Measurements from ENCODE around the gene RABGEF1.
"Not testable (repeated sequence)": the region's sequence is repeated elsewhere in the genome, so short reads cannot be mapped to it uniquely, and the experiment has no call there.

The RABGEF1 gene

DNA sequence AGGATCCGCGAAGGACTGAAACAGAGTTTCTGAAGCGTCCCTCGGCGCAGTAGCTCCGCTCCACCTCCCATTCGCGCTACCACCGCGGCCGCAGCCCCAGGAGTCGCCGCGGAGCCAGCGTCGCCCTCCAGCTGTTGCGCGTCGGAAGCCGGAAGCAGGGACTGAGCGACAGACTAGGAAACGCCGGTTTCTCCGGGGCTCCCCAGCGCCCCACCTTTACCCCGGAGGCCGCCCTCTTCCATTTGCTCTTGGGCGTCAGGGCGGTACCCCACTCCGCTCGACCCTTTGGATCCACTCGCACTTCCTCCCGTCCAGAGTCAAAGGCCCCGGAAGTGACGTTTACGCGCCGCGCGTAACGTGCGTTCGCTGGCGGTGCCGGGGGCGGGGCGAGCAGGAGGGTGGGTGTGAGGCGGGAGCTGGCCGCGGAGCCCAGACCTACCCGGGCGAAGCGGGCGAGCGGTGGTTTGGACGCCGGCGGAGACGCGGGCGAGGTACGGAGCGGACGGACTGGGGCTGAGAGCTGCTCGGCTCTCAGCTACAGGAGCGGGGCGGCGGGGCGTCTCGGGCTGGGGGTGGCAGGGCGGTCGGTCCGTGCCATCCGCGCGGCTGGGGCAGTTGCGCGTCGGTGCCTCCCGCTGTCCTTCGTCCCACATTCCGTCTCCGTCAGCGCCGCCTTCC is at the start of gene RABGEF1:
TSS of gene RABGEF1 (plus strand) at position 432 of the 678 bp plus-strand sequence. CDS start 31,167 bp downstream, outside the sequence.
- DNase-seq (ENCODE audit: low read depth in 2 of 3, low spot score in 2 of 3): peak; percentile 94 to 98 (median 95)

DNA sequence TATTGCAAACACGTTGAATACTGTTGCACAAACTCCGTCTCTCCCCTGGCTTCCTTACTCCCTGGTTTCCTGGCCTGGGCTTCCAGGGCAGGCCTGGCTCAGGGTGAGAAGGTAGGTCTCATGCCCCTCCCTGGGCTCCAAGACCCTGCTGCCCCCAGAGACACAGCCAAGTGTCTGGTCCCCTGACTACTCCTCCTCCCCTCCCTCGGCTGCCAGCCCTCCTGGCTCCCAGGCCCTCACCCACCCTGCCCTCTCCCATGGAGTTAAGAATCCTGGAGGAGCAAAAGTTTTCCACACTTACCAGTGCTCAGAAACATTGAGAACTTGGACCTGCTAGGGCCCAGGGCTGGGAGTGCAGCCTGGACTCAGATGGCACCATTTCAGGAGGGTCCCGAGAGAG is 47.2 kb upstream of the RABGEF1 start:
- DNase-seq (ENCODE audit: low read depth in 2 of 3, low spot score in 2 of 3): no peak

DNA sequence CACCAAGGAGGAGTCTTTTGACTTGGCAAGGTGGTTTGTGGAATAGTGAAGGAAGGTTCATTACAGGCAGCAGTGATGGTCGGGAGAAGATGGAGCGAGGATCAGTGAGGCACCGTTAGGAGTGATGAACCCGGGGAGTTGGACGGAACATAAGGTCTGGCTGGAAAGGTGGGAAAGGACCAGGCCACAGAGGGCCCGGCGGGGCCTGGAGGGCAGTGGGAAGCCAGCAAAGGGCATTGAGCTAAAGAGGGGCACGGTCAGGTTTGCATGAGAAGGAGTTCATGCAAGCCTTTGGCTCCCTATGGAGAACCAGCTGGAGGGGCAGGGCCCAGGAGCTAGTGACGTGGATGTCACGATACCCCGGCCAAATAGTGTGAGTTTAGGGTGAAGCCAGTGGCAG is 46.2 kb upstream of the RABGEF1 start:
- DNase-seq (ENCODE audit: low read depth in 2 of 3, low spot score in 2 of 3): no peak

DNA sequence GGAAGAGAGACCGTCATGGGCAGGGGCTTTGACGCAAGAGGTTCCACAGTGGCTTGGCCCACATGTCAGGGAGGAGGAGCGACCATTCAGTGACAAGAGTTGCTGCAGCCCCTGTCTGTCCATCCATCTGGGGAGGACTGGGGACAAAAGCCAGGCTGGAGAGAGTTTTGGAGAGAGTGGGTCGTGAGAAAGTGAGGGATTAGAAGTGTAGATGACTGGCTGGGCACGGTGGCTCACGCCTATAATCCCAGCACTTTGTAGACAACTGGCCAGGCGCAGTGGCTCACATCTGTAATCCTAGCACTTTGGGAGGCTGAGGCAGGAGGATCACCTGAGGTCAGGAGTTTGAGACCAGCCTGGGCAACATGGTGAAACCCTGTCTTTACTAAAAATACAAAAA is 45.1 kb upstream of the RABGEF1 start:
- not testable (repeated sequence) for DNase-seq (ENCODE audit: low read depth in 2 of 3, low spot score in 2 of 3)

DNA sequence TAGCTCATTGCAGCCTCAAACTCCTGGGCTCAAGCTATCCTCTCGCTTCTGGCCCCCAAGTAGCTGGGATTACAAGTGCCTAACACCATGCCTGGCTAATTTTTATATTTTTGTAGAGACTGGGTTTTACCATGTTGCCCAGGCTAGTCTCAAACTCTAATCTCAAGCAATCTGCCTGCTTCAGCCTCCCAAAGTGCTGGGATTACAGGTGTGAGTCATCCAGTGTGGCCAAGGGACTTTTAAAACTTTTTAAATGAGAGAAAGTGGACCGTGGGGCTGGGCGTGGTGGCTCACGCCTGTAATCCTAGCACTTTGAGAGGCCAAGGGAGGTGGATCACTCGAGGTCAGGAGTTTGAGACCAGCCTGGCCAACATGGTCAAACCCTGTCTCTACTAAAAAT is 44.4 kb upstream of the RABGEF1 start:
- not testable (repeated sequence) for DNase-seq (ENCODE audit: low read depth in 2 of 3, low spot score in 2 of 3)

DNA sequence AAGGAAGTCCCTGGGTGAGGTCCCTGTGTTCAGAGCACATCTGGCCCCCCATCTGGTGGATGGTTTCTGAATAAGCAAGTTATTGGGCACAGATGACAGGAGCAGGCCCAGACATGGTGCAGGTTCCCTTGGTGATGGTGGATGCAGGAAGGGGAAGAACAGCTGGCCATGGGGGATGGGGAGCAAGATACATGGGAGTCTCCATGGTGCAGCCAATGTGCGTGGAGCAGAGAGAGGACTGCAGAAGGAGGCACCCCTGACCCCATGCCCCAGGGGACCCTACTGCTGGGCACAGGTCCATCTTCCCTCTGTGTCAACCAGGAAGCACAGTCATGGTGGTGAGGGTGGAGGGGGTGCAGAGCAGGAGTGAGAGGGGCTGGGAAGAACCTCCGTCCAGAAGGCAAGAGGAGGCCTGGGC is 43.8 kb upstream of the RABGEF1 start:
- DNase-seq (ENCODE audit: low read depth in 2 of 3, low spot score in 2 of 3): no peak

DNA sequence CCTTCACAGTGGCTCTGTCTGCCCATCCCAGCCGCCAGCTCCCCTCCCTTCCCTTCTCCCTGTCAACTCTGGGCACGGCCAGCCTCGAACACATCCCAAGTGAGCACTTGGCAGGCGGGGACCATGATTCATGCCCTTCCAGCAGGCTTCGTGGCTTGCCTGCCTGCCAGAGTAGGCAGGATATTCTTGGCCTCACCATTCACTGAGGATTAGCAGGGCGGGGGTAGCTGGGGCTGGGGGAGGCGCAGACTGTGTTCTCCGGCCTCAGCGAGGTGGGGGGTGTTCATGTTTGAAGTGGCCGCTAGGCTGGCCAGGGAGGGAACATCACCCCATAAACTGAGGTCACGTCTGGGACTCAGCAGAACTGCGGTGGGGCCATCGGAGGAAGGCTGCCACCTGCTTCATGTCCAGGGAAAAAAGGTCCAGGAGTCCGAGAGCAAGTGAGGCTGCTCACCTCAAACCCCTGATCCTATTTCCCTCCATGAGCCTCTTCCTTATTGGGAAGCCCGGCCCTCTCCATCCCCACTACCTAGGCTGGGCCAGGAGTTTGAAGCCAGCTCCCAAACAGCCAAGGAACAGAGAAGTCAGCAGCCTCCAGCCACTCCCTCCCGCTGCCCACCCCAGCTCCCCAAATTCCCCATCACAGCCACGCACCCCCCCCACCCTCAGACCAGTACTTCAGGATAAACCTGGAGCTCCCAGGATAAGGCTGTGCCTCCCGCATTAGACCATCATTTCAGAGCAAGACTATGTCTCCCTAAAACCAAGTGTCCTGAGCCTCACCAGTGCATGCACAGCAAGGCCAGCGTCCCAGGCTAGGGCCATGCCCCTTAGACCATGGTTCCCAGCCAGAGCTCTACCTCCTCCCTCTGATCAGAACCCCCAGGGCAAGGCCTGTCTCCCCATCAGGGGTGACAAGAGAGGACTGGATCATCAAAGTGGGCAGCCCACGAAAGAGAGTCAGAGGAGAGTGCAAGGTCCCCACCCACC is 42.8 kb upstream of the RABGEF1 start:
- no peak for DNase-seq (ENCODE audit: low read depth in 2 of 3, low spot score in 2 of 3)

DNA sequence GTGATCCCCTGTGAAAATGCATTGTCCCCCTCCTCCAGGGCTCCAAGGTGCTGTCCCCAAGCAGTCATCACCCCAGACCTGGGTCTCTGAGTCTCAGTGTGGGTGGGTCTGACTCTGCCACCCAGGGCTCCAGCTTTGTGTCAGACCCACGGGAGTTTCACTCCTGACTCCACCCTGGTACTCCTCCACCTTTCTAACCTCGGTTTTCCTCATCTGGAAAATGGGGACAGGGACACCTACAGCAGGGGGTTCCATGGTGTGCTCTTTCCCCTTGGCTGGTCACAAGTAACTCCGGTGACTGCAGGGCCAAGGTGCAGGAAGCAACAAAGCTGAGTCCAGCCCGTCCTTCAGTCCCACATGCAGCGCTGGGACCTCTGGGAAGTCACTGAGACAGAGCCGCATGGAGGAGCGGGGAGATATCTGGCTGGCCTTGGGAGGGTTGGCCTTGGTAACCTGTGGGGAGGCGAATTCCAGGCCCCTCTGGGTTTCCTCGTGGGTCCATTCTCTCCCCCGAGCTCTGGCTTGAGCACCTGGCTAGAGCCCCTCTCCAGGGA is 41.8 kb upstream of the RABGEF1 start:
- DNase-seq (ENCODE audit: low read depth in 2 of 3, low spot score in 2 of 3): no peak

DNA sequence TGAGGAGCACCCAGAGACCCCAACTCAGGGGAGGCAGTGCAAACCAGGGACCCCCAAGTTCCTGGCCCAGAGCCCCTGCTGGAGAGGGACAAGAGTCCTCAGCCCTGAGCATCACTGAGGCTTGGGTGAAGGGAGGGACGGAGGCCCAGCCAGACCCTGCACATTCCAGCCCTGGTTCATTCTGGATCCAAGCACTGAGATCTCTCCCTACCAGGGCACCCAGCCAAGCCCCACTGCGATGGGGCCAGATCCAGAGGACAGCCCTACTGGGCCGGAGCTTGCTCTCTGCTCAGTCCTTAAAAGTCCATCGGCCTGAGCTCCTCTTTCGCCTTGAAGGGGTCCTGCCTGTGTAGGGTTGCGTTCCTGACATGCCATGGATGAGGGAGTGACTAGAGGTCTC is 40.5 kb upstream of the RABGEF1 start:
- no peak for DNase-seq (ENCODE audit: low read depth in 2 of 3, low spot score in 2 of 3)

GRCh38 chr7:66700633-66701131 is 39.9 kb upstream of the RABGEF1 start:
- no peak for DNase-seq (ENCODE audit: low read depth in 2 of 3, low spot score in 2 of 3)

DNA sequence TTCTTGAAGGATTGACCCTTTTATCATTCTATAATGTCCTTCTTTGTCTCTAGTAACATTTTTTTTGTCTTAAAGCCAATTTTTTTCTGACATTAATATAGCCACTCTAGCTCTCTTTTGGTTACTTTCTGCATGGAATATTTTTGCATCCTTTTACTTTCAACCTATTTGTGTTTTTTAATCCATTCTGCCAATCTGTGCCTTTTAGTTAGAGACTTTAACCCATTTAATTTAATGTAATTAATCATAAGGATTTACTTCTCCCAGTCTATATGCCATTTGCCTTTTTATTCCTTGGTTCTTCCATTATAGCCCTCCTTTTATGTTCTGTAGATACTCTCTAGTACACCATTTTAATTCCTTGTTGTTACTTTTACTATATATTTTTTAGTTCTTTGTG is 32.7 kb upstream of the RABGEF1 start:
- DNase-seq (ENCODE audit: low read depth in 2 of 3, low spot score in 2 of 3): no peak

- not testable (repeated sequence) for DNase-seq (ENCODE audit: low read depth in 2 of 3, low spot score in 2 of 3)
Observed at GRCh38 chr7:66710752-66711151, 29.8 kb upstream of the RABGEF1 start.

DNA sequence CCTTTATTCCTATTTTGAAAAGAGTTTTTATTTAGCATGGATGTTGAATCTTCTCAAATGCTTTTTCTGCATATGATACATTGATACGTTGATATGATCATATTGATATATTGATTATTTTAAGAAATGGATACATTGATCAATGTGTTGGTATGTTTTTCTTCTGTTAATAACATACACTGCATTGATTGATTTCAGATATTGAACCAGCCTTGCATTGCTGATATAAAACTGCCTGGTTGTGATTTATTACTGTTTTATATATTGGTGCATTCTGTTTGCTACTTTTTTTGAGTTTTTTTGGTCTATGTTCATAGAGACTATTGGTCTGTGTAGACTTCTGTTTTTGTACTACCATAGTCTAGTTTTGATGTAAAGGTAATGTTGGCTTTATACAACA is 26.8 kb upstream of the RABGEF1 start:
- DNase-seq (ENCODE audit: low read depth in 2 of 3, low spot score in 2 of 3): no peak

- DNase-seq (ENCODE audit: low read depth in 2 of 3, low spot score in 2 of 3): not testable (repeated sequence)
Observed at GRCh38 chr7:66716634-66717033, 23.9 kb upstream of the RABGEF1 start.

DNA sequence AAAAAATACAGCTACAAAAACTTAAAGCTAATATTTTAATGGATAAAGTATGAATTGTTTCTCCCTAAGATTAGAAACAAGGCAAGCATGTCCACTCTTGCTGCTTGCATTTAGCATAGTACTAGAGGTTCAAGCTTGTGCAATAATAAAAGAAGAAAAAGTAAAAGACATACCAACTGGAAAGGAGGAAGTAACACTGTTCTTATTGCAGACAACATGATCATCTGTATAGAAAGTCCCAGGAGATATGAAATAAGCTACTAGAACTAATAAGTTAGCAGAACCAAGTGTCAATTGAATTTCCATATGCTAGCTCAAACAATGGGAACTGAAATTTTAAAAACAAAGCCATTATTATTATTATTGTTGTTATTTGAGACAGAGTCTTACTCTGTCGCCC is 20.0 kb upstream of the RABGEF1 start:
- no peak for DNase-seq (ENCODE audit: low read depth in 2 of 3, low spot score in 2 of 3)

GRCh38 chr7:66725843-66726242 is 14.7 kb upstream of the RABGEF1 start:
- DNase-seq (ENCODE audit: low read depth in 2 of 3, low spot score in 2 of 3): no peak

GRCh38 chr7:66727058-66727457 is 13.5 kb upstream of the RABGEF1 start:
- no peak for DNase-seq (ENCODE audit: low read depth in 2 of 3, low spot score in 2 of 3)

GRCh38 chr7:66728571-66728970 is 12.0 kb upstream of the RABGEF1 start:
- no peak for DNase-seq (ENCODE audit: low read depth in 2 of 3, low spot score in 2 of 3)

GRCh38 chr7:66729274-66729673 is 11.3 kb upstream of the RABGEF1 start:
- no peak for DNase-seq (ENCODE audit: low read depth in 2 of 3, low spot score in 2 of 3)

DNA sequence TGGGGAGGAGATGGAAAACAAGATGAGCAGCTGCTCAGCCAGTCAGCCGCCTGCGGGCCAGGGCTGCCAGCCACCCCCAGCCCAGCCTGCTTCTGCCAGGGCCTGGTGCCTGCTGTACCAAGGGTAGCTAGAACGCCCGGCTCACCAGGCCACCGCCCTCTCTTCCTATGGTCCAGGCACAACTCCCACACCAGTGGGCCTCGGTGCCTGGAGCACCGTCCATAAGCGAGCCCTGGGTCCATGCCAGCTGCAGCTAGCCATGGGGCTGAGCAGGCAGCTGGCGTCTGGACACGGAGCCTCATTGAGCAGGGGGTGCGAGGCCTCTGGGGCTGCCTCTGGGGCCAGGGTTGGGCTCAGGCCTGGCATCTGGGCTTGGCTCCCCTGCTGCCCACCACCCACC is 8.5 kb upstream of the RABGEF1 start:
- DNase-seq (ENCODE audit: low read depth in 2 of 3, low spot score in 2 of 3): no peak

- no peak for DNase-seq (ENCODE audit: low read depth in 2 of 3, low spot score in 2 of 3)
Observed at GRCh38 chr7:66732439-66732838, 8.1 kb upstream of the RABGEF1 start.

- DNase-seq (ENCODE audit: low read depth in 2 of 3, low spot score in 2 of 3): no peak
Observed at GRCh38 chr7:66734006-66734405, 6.5 kb upstream of the RABGEF1 start.

Measured in activated CD8-positive, alpha-beta memory T cell treated with anti-CD3 and anti-CD28 coated beads for 48 hours (primary cell).